HG03097 (cell line): ENCODE measurements around the gene CERCAM.
"Not testable (repeated sequence)": the region's sequence is repeated elsewhere in the genome, so short reads cannot be mapped to it uniquely, and the experiment has no call there.

Experiments
- ATAC-seq: cut with Tn5 transposase; IDR thresholded peaks from one replicate; pipeline ENCODE4 v1.9.1; 2021; ENCODE audit not compliant: unreplicated experiment, low FRiP score

The CERCAM gene

DNA sequence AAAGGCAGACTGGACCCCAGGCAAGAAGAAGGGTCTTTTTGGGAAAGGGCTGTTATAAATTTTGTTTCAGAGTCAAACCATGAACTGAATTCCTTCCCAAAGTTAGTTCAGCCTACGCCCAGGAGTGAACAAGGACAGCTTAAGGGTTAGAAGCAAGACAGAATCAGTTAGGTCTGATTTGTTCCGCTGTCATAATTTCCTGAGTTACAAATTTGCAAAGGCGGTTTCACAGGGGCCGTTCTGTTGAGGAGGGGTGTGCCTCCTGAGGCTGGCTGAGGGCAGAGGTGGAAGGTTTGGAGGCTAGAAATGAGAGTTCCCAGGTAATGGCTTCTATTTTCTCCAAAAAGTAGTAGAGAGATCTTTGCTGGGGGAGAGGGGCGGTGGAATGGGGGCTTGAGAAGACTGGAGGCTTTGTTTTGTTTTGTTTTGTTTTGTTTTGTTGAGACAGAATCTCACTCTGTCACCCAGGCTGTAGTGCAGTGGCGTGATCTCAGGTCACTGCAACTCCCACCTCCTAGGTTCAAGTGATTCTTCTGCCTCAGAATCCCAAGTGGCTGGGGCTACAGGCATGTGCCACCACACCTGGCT, 4.1 kb upstream of the CERCAM start:
- no peak for ATAC-seq

DNA sequence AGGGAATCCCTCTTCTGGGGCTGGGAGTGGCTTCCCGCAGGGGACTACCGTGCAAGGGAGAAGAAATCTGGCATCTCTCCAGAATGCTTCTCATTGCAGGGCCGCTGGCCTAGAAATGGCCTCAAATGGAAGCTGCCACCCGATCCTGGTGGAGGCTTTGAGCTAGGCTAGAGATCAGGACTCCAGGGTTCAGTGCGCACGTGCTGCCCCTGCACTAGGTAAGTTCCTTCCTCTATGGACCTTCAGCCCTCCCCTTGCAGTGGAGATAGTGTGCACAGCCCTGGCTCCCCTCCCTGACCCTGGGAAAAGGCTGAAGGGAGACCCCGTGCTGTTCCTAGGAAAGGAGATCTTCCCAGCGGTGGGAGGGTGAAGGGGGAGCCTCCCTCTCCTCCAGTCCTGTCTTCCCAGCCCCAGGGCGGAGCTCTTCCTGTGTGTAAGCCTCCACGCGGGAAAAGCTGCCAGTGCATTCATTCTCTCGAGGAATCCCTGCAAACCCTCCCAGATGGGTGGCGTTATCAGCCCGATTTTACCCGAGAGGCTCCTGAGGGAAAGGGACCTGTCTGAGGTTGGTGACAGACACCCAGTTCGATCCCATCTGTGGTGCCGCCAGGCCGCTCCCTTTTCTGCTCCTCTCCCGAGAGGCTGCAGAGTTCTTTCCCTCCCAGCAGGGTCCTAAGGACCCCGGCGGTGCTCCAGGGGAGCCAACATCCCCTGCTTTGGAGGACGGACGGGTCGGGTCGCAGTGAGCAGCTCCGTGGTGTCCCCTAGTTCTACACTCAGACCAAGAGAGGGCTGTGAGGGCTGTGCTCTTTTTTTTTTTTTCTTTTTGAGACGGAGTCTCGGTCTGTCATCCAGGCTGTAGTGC, 1.4 kb upstream of the CERCAM start:
- ATAC-seq: no peak

DNA sequence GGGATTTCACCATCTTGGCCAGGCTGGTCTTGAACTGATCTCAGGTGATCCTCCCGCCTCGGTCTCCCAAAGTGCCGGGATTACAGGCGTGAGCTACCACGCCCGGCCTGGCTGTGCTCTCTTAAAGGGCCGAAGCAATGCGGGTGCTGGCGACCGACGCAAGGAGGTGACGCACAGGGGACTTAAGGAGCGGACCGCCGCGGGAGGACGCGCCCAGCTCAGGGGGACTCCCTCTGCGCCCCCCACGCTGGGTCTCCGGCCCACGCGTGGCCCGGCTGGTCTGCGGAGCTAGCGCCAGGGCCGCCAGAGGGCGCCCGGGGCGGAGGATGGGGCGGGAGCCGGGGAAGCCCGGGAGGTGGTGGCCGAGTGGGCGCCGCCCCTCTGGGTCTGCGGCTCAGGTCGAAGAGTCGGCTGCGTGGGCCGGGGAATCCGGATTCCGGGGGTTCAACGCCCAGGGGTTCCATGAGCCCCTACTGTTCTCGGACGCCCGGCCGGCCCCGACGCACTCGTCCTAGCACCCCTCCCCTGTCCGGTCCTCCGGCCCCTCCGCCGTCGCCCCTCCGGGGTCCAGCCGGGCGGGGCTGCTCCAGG, 502 bp upstream of the CERCAM start:
- peak; percentile 64 for ATAC-seq

DNA sequence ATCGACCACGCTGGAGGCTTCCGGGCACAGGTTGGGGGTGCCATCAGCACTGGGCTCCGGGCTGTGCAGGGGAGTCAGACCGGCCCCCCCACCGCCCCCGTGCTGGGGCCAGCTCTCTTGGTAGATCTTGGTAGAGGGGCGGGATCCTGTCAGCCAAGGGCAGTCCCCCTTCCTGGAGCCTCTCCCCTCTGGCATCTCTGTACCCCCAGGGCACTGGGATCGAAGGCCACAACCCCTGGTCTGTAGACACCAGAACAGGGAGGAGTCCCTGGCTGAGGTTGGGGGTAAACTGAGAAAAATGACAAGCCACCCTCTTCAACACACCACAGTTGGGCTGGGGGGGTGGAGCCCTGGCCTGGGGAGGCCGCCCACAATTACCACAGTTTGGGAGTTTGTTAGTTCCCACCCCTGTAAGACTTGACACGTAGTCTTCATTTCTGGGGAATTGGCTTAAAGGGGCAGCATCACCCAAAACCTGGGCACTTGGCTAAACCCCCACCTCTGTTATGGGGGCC, 882 bp downstream of the CERCAM start:
- no peak for ATAC-seq

DNA sequence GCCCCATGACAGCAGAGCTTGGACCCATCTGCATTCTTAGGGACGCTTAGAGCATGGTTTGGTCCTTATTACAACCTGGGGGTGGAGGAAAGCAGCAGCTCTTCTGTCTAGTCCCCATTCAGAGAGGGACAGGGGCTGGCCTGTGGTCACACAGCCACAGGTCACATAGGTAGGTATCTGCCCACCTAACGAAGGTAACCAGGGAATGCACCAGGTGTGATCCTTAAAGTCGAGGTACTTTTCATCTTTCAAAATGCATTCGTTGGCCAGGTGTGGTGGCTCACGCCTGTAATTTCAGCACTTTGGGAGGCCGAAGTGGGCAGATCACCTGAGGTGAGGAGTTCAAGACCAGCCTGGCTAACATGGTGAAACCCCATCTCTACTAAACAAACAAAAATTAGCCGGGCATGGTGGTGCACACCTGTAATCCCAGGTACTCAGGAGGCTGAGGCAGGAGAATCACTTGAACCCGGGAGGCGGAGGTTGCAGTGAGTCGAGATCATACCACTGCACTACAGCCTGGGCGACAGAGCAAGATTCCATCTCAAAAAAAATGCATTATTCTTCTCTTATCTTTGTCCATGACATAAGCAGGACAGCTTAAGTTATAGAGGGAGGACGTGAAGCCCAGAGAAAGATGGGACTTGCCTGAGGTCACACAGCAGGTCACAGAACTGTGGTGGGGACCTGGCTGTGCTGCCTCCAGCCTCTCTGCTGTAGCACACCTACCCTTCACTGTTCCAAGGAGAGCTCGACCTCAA, 1.5 kb downstream of the CERCAM start:
- ATAC-seq: not testable (repeated sequence)

DNA sequence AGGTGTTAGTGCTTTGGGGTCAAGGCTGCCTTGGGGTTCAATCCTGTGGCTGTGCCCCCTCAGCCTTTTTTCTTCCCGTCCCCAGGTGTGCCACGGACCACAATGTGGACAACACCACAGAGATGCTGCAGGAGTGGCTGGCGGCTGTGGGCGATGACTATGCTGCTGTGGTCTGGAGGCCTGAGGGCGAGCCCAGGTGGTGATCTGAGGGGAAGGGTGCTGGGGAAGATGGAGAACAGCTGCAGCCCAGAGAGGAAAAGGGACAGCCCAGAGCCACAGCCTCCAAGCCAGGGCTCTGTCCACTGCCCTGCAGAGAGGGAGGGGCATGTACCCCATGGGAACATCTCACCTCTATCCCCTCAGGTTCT, 2.1 kb downstream of the CERCAM start:
- ATAC-seq: no peak

DNA sequence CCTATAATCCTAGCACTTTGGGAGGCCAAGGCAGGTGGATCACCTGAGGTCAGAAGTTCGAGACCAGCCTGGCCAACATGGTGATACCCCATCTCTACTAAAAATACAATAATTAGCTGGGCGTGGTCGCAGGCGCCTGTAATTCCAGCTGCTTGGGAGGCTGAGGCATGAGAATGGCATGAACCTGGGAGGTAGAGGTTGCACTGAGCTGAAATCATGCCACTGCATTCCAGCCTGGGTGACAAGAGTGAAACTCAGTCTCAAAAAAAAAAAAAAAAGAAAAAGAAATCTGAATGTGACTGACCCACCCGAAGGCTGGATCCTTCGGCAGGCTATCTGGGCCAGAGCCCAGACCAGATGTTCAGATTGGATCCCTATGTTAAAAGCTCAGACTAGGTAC, 2.7 kb downstream of the CERCAM start:
- ATAC-seq: not testable (repeated sequence)

DNA sequence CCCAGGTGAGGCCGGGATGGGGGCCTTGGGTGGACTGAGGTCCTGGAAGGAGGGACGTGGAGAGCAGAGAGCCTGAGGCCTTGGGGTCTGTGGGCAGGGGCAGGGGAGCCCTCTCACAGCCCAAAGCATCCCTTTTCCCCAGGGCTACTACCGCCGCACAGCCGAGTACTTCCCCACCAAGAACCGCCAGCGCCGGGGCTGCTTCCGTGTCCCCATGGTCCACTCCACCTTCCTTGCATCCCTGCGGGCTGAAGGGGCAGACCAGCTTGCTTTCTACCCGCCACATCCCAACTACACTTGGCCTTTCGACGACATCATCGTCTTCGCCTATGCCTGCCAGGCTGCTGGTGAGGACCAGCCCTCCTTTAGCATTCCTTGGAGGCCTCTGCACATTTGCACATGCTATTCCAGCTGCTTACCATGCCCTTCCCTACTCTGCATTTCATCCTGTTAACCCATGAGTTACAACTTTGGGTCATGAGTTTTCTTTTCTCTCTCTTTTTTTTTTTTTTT, 3.7 kb downstream of the CERCAM start:
- no peak for ATAC-seq

DNA sequence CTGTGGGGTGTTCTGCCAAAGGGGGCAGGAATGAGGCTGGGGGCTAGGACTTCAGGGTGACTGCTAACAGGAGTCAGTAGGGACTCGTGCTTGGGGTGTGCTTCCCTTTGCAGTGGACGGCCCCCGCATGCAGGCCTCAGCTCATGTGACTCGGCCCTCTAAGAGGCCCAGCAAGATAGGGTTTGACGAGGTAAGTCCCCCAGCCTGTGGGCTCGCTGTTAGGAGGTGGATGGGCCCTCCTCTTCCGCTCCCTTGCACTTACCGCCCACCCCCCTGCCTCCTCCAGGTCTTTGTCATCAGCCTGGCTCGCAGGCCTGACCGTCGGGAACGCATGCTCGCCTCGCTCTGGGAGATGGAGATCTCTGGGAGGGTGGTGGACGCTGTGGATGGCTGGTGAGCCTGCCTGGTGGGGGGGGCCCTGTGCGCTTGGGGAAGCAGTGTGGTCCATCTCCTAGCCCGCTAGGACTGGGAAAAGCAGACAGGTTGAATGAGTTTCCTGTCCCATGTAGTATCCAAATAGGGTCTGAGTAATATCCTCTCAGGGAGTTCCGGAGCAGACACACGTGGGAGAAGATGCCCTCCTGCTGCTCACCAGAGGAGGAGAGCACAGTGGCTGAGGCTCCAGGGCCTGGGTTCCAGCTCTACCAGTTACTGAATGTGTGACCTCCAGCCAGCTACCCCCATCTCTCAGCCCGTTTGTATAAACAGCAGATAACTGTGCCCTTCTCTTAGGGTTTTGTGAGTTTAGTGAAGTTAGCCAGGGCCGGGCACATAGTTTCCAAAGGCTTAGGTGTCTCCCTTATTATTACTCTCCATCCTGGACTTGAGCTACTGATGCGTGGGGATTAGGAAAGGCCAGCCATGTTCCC, 8.2 kb downstream of the CERCAM start:
- ATAC-seq: no peak

DNA sequence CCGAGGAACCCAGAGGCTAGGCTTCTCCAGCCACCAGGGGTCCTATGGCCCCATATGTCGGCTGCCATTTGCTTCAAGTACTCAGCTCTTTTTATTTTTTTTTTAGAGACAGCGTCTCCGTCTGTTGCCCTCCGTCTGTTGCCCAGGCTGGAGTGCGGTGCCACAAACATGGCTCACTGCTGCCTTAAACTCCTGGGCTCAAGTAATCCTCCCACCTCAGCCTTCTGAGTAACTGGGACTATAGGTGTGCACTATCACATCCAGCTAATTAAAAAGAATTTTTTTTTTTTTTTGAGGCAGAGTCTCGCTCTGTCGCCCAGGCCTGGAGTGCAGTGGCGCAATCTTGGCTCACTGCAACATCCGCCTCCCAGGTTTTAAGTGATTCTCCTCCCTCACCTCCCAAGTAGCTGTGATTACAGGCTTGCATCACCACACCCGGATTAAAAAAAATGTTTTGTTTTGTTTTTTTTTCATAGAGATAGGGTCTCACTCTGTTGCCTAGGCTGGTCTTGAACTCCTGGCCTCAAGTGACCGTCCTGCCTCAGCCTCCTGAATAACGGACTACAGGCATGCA, 8.9 kb downstream of the CERCAM start:
- ATAC-seq: no peak

DNA sequence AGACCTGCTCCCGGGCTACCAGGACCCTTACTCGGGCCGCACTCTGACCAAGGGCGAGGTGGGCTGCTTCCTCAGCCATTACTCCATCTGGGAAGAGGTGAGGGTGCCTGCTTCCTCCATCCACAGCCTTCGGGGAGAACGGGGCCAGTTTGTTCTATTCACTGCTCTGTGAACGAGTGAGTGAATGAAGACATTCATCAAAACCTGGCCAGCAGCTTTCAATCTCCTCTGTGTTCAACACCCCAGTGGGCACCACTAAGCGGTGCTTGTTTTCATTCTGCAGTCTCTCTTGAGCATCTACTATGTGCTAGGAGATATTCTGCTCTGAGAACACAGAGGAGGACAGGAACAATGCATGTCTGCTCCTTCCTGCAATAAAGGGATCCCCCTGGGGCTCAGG, 10.6 kb downstream of the CERCAM start:
- ATAC-seq: no peak

DNA sequence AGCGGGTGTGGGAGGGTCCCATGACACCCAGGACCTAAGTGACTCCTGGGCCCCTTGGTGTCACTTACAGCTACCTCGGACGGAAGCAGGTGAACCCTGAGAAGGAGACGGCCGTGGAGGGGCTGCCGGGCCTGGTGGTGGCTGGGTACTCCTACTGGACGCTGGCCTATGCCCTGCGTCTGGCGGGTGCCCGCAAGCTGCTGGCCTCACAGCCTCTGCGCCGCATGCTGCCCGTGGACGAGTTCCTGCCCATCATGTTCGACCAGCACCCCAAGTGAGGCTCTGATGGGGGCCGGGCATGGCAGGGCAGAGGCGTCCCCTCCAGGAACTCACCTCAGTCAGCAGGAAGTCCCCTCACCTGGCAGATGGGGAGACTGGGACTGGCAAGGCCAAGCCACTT, 13.7 kb downstream of the CERCAM start:
- ATAC-seq: no peak

DNA sequence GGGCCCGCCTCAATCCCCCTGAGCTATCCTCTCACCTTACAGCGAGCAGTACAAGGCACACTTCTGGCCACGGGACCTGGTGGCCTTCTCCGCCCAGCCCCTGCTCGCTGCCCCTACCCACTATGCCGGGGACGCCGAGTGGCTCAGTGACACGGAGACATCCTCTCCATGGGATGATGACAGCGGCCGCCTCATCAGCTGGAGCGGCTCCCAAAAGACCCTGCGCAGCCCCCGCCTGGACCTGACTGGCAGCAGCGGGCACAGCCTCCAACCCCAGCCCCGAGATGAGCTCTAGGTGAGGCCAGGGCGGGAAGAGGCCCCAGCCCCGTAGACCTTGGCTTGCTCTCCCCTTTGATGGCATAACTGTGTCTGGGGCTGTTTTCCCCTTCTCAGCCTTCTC, 15.0 kb downstream of the CERCAM start:
- ATAC-seq: no peak

DNA sequence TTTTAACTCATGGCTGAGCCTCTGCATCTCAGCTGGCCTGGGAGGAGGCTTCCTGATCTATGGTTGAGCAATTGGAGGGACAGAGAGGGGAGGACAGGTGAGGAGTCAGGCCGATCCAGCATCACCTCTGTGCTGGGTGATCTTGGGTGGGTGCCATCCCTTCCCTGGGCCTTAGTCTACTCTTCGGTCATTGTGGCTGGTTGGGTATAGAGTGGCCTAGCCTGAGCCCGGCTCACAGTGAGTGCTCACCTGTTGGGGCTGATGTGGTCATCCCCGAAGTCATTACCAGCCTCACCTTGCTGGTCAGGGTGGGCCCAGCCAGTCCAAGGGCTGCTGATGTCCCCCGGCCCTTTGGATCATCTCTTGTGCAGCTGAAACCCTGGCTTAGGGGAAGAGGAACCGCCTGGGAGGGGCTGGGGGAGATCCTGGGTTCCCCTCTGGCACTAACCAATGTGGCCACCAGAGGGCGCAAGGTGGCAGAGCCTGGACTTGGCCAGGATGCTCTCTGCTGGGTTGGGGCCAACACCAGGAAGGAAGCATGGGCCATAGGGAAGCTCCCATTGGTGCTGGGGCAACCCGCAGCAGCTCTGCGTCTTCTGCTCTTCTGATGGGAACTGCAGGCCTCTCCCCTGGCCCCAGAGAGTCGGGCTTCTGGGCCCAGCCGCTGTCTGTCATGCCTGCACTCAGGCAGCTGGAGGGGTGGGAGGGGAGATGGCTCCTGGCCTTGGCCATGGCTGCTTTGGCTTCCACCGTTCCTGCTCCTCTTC, 17.9 kb downstream of the CERCAM start:
- peak; percentile 63 for ATAC-seq

DNA sequence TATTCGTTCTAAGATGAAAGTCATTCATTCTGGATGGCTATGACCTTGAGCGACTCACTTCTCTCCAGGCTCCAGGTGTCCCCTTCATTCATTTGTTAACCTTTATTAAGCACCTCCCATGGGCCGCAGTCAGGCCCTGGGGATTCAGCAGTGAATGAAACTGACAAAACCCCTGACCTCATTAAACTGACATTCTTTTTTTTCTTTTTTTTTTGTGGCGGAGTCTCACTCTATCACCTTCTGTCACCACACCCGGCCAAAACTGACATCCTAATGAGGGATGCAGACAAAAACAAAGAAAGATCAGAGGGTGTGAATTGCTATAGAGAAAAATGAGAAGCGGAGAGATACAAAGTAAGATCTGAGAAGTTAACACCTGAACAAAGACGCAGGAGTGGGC, 18.6 kb downstream of the CERCAM start:
- no peak for ATAC-seq

DNA sequence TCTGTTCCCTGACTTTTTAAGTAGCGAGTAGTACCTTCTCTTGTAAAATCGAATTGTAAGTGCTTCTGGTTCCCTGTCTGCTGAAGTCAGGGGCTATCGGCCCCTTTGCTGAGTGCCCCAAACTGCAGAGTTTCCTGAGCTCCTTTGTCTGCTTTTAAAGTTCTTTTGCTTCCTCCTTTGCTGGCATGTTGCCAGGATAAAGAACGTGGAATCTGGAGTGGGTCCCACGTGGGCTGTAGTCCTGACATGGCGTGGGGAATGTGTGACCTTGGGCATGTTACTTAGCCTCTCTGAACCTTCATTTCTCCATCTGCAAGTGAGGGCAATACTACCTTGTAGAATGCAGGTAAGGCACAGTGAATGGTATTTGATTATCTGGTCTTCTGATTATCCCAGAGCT, 21.5 kb downstream of the CERCAM start:
- no peak for ATAC-seq

DNA sequence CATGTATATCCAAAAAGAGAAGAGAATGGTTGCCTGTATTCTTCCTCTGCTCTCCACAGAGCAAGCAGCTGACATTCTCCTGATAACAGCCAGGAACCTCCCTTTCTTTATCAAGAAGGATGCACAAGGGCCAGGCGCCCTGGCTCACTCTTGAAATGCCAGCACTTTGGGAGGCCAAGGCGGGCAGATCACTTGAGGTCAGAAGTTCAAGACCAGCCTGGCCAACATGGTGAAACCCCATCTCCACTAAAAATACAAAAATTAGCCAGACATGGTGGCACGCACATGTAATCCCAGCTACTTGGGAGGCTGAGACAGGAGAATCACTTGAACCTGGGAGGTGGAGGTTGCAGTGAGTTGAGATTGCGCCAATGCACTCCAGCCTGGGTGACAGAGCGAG, 25.8 kb downstream of the CERCAM start:
- ATAC-seq: not testable (repeated sequence)

DNA sequence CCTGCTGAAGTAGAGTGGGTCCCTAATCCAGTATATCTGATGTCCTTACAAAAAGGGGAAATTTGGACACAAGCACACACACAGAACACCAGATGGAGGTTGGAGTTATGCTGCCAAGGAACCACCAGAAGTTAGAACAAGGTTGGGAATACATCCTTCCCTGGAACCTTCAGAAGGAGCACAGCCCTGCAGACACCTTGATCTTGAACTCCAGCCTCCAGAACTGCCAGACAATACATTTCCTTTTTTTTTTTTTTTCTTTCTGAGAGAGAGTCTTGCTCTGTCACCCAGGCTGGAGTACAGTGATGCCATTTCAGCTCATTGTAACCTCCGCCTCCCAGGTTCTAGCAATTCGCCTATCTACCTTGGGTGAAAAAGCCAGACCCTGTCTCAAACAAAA, 28.1 kb downstream of the CERCAM start:
- ATAC-seq: no peak

DNA sequence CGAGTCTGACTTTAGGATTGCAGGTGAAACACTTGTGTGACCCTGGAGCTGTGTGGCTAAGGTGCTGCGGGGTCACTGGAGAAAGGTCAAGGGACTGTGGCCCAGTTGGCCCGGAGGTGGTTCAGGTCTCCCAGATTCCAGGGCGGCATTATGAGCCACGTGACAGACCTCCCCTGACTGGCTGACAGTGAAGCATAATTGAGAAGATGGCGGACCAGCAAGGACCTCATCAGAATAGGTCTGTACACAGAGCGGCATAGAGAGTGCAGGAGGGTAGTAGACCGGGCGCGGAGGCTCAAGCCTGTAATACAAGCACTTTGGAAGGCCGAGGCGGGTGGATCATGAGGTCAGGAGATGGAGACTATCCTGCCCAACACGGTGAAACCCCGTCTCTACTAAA, 34.3 kb downstream of the CERCAM start:
- ATAC-seq: no peak
